Activated T-cell treated with anti-CD3 and anti-CD28 coated beads, Interleukin-2, amount 50 U/mL, for 1 hour (primary cell): ENCODE data around the gene GAK.

ENCODE experiments used
- DNase-seq: peaks from one replicate; pipeline ENCODE4 v3.0.0-alpha.2; 2020

Gene GAK

GRCh38 chr4:845233-845835, 86.8 kb downstream of the GAK start:
- DNase-seq, result no peak

- no peak for DNase-seq
These were observed 87.3 kb downstream of the GAK start for GRCh38 chr4:844752-845232.

GRCh38 chr4:839675-840443, 92.3 kb downstream of the GAK start:
- no peak for DNase-seq

- no peak for DNase-seq
These were observed 94.3 kb downstream of the GAK start for GRCh38 chr4:837772-838171.

- no peak for DNase-seq
These were observed 95.3 kb downstream of the GAK start for GRCh38 chr4:836750-837301.

- no peak for DNase-seq
These were observed 96.1 kb downstream of the GAK start for GRCh38 chr4:836003-836511.

- DNase-seq, result no peak
These were observed 96.7 kb downstream of the GAK start for GRCh38 chr4:835148-836002.

- DNase-seq, result no peak
These were observed 97.6 kb downstream of the GAK start for GRCh38 chr4:834368-835147.

- DNase-seq, result no peak
These were observed 98.3 kb downstream of the GAK start for GRCh38 chr4:833731-834367.

GRCh38 chr4:833156-833555, 99.0 kb downstream of the GAK start:
- no peak for DNase-seq

GRCh38 chr4:832536-832935, 99.6 kb downstream of the GAK start:
- no peak for DNase-seq

GRCh38 chr4:832108-832507, 100.0 kb downstream of the GAK start:
- DNase-seq, result no peak

- no peak for DNase-seq
These were observed 100.7 kb downstream of the GAK start for GRCh38 chr4:831483-831805.

- no peak for DNase-seq
These were observed 101.3 kb downstream of the GAK start for GRCh38 chr4:830601-831482.

GRCh38 chr4:829761-830600, 102.1 kb downstream of the GAK start:
- peak; percentile 17 for DNase-seq

GRCh38 chr4:829291-829690, 102.8 kb downstream of the GAK start:
- DNase-seq, result peak; percentile 11

- no peak for DNase-seq
These were observed 103.4 kb downstream of the GAK start for GRCh38 chr4:828641-829271.

- peak; percentile 16 for DNase-seq
These were observed 104.7 kb downstream of the GAK start for GRCh38 chr4:827209-828081.
